Spleen (tissue), 11 donors: Measurements from ENCODE around the gene G6PC3. TPM values are rescaled to one million over a fixed set of nuclear protein-coding genes. Genes with fewer than 3 reads are reported as not detected.

Source experiments
- DNase-seq: peaks from one replicate; pipeline ENCODE4 v3.0.0-alpha.2; 2020
- H3K27ac ChIP-seq, 8 donors: fragments of 200-600 bp; sonication (generic) in 7 of 8; 1 replicate in 4 of 8; 2 replicates in 4 of 8; pipeline versions ENCODE4 v1.5.0 to v1.8.0; 2016 to 2021; ENCODE audit warnings: inconsistent platforms in 4 of 8, mild to moderate bottlenecking in 4 of 8, moderate library complexity in 1 of 8
- H3K27me3 ChIP-seq, 7 donors: fragments of 200-600 bp; sonication (generic) in 6 of 7; replicated peaks in 1 of 7; 1 replicate in 4 of 7; 2 replicates in 3 of 7; pipeline versions ENCODE4 v1.5.0 to v1.8.0; 2016 to 2021; ENCODE audit warnings: inconsistent platforms in 3 of 7, mild to moderate bottlenecking in 1 of 7
- H3K36me3 ChIP-seq, 6 donors: fragments of 200-600 bp; sonication (generic) in 5 of 6; 1 replicate in 4 of 6; 2 replicates in 2 of 6; pipeline versions ENCODE4 v1.5.0 to v1.8.0; 2016 to 2021; ENCODE audit warnings: inconsistent platforms in 2 of 6
- H3K4me1 ChIP-seq, 6 donors: fragments of 200-600 bp; sonication (generic) in 5 of 6; 1 replicate in 3 of 6; 2 replicates in 3 of 6; pipeline versions ENCODE4 v1.5.0 to v1.8.0; 2016 to 2021; ENCODE audit warnings: inconsistent platforms in 3 of 6
- H3K4me3 ChIP-seq, 8 donors: fragments of 200-600 bp; sonication (generic) in 7 of 8; 1 replicate in 4 of 8; 2 replicates in 4 of 8; pipeline versions ENCODE4 v1.5.0 to v1.8.0; 2016 to 2021; ENCODE audit warnings: inconsistent platforms in 4 of 8, mild to moderate bottlenecking in 4 of 8, moderate library complexity in 2 of 8
- H3K9me3 ChIP-seq, 8 donors: fragments of 200-600 bp; sonication (generic) in 7 of 8; 1 replicate in 4 of 8; 2 replicates in 4 of 8; pipeline versions ENCODE4 v1.5.0 to v1.8.0; 2016 to 2021; ENCODE audit warnings: inconsistent platforms in 4 of 8
- CTCF ChIP-seq, 11 experiments: fragments of 200-600 bp in 7 of 11; fragments of 450-650 bp in 4 of 11; sonication (generic) in 4 of 11; IDR thresholded peaks in 8 of 11; conservative IDR thresholded peaks in 3 of 11; 1 replicate in 7 of 11; 2 replicates in 4 of 11; pipeline versions ENCODE4 v1.4.0 to v1.8.0; 2016 to 2021; ENCODE audit warnings: antibody characterized with exemption in 11 of 11, inconsistent platforms in 4 of 11, mild to moderate bottlenecking in 1 of 11
- POLR2A ChIP-seq, 3 donors: fragments of 450-650 bp; IDR thresholded peaks; one replicate each; pipeline ENCODE4 v1.5.1; 2017; ENCODE audit warnings: antibody characterized with exemption in 3 of 3, mild to moderate bottlenecking in 1 of 3
- POLR2AphosphoS5 ChIP-seq, 3 donors: sonication (generic); formaldehyde crosslinking; IDR thresholded peaks; one replicate each; pipeline ENCODE4 v1.5.1; 2017; ENCODE audit warnings: antibody characterized with exemption in 3 of 3
- WGBS, 5 donors: extraction: QIAGEN DNeasy Blood & Tissue Kit in 3 of 5; methylation state at CpG; one replicate each; pipeline versions ENCODE4 v1.1.5 to v1.1.7; 2013 to 2018; 5-methylcytosine and 5-hydroxymethylcytosine counted together
- intact Hi-C: fragments of 100-400 bp; cut with DNase I; formaldehyde crosslinking; loops from one replicate; pipeline ENCODE4 v1.15.0; 2023; ENCODE audit warnings: low total_unique reads
- polyA plus RNA-seq, 3 donors: library from polyadenylated mRNA; stranded (reverse); fragments of 200-250 nt; gene quantifications; one replicate each; pipeline ENCODE4 v1.2.1, GENCODE V29; 2013
- total RNA-seq, 7 donors: library from RNA; depleted of rRNA in 3 of 7; stranded (reverse); fragments of >200 nt in 3 of 7; fragmentation: NEBNext Ultra II Directional in 4 of 7; extraction: Animal tissue kit (Norgen Biotek cat#: 25700) in 4 of 7; gene quantifications; one replicate each; pipeline versions ENCODE4 v1.1.0 to v1.2.1, GENCODE V29; 2016 to 2021
- donor health status: healthy with polysubstance abuse.
- donor health status: DM: no; HTN: no; CAD: no; lungs with moderate emphysema.
- donor health status: DM: no; HTN: no; CAD: no.
- donor health status: Bipolar disorder and iron deficiency.
- donor health status: healthy.
- donor health status: DM: no; HTN: no; CAD: no.
- donor health status: DM: yes; HTN: yes; CAD: no.

G6PC3 gene
- total and polyA plus RNA-seq, 10 donors: 24.9 to 49.2 (median 37.3) TPM

DNA sequence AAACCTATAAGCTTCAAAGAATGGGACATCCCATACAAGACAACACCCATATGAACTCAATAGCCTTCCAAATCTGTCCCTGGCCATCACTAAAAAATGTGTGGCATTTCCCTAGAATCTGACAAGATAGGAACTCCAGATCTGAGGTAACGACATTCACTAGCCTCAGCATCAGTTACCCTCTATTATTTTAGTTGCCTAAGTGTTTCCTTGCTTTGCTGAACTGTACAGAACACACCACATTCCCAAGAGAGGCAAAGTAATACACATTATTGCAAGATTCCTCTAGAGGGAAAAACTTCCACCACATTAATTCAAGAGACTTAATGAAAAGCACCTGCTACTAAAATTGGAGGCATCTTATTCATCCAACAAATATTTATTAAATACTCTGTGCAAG lies 9.1 kb upstream of the G6PC3 start:
- no peak for TF ChIP-seq CTCF (IDR thresholded peaks at IDR 0.05 in 8 of 11, conservative IDR thresholded peaks at IDR 0.05 in 3 of 11)
- TF ChIP-seq POLR2A (IDR thresholded peaks at IDR 0.05): no peak
- no peak overlapping the region for H3K27ac ChIP-seq
- H3K36me3 ChIP-seq: peaks cover 0 to 82% (median 49%) of the 10 kb centered on the region in 6 donors
- intact Hi-C loops: no loop called here
- H3K4me1 ChIP-seq: peaks cover 7 to 67% (median 35%) of the 10 kb centered on the region in 6 donors
- no peaks in the 10 kb centered on the region for H3K27me3 ChIP-seq
- no peak overlapping the region for H3K4me3 ChIP-seq
- 91 to 100% (median 93%) methylated on average over 1 of the region's 1 CpG for WGBS, 5 donors
- H3K9me3 ChIP-seq: no peaks in the 10 kb centered on the region
- DNase-seq: no peak

DNA sequence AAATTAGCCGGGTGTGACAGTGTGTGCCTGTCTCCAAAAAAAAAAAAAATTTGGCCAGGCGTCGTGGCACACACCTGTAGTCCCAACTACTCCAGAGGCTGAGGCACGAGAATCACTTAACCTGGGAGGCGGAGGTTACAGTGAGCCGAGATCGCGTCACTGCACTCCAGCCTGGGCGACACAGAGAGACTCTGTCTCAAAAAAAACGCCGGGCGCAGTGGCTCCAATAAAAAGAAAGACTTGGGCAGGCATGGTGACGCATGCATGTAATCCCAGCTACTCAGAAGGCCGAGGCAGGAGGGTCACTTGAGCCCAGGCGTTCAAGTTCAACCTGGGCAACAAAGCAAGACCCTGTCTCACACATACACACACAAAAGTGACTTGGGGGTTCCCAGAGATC lies 7.7 kb upstream of the G6PC3 start:
- no peak for DNase-seq
- no peak overlapping the region for H3K4me3 ChIP-seq
- intact Hi-C loops: no loop called here
- 93 to 95% (median 94%) methylated on average over 15 of the region's 15 CpGs for WGBS, 5 donors
- no peaks in the 10 kb centered on the region for H3K27me3 ChIP-seq
- H3K4me1 ChIP-seq: peaks cover 14 to 80% (median 47%) of the 10 kb centered on the region in 6 donors
- no peaks in the 10 kb centered on the region for H3K9me3 ChIP-seq
- TF ChIP-seq CTCF (IDR thresholded peaks at IDR 0.05 in 8 of 11, conservative IDR thresholded peaks at IDR 0.05 in 3 of 11): no peak
- no peak for TF ChIP-seq POLR2AphosphoS5 (IDR thresholded peaks at IDR 0.05)
- TF ChIP-seq POLR2A (IDR thresholded peaks at IDR 0.05): no peak
- peaks cover 0 to 67% (median 43%) of the 10 kb centered on the region in 6 donors for H3K36me3 ChIP-seq
- H3K27ac ChIP-seq: no peak overlapping the region

- Histone ChIP-seq H3K36me3 (peaks cover 0 to 56% (median 34%) of the 10 kb centered on the region in 6 donors), H3K4me1 (peaks cover 14 to 82% (median 44%) of the 10 kb centered on the region in 6 donors), H3K4me3 (no peak overlapping the region), H3K27me3 (no peaks in the 10 kb centered on the region), H3K27ac (no peak overlapping the region), H3K9me3 (no peaks in the 10 kb centered on the region)
- no peak for DNase-seq
- no peak for TF ChIP-seq CTCF (IDR thresholded peaks at IDR 0.05 in 8 of 11, conservative IDR thresholded peaks at IDR 0.05 in 3 of 11)
- no peak for TF ChIP-seq POLR2AphosphoS5 (IDR thresholded peaks at IDR 0.05)
- TF ChIP-seq POLR2A (IDR thresholded peaks at IDR 0.05): no peak
- 69 to 82% (median 76%) methylated on average over 10 of the region's 10 CpGs for WGBS, 5 donors
- intact Hi-C loops: no loop called here
These were observed 6.6 kb upstream of the G6PC3 start for GRCh38 chr17:44063704-44064639.

GRCh38 chr17:44065668-44066203 lies 4.8 kb upstream of the G6PC3 start:
- intact Hi-C loops: no loop called here
- TF ChIP-seq CTCF (IDR thresholded peaks at IDR 0.05 in 8 of 11, conservative IDR thresholded peaks at IDR 0.05 in 3 of 11): no peak
- peaks cover 0 to 39% (median 24%) of the 10 kb centered on the region in 6 donors for H3K36me3 ChIP-seq
- no peaks in the 10 kb centered on the region for H3K27me3 ChIP-seq
- H3K4me3 ChIP-seq: peak overlapping the region; percentile 52 to 79 (median 68)
- no peaks in the 10 kb centered on the region for H3K9me3 ChIP-seq
- peaks cover 14 to 80% (median 49%) of the 10 kb centered on the region in 6 donors for H3K4me1 ChIP-seq
- DNase-seq: no peak
- H3K27ac ChIP-seq: peak overlapping the region; percentile 68 to 96 (median 94)
- 3 to 4% (median 4%) methylated on average over 9 of the region's 9 CpGs for WGBS, 5 donors
